Activated T-helper 1 cell treated with anti-CD3 and anti-CD28 coated beads, Interleukin-12 subunit alpha, Interleukin-12 subunit beta, Interleukin-2, Interleukin-4 antibody, amounts not matched to agents 30 ng/mL and 10 ng/mL and 1 ng/mL, durations not matched to agents 14 hours and 24 hours and 36 hours (primary cell): ENCODE data around the gene PELO. TPM values are rescaled to one million over a fixed set of nuclear protein-coding genes. Genes with fewer than 3 reads are reported as not detected.

Experiments used
- DNase-seq: peaks from one replicate; pipeline ENCODE4 v3.0.0; 2021; ENCODE audit warnings: low spot score
- H3K27ac Mint-ChIP-seq: one replicate; pipeline ENCODE4 v1.8.0; 2021; ENCODE audit warnings: mild to moderate bottlenecking, mixed read lengths
- H3K27me3 Mint-ChIP-seq: one replicate; pipeline ENCODE4 v1.8.0; 2022; ENCODE audit warnings: mild to moderate bottlenecking, moderate library complexity, mixed read lengths; ENCODE audit not compliant: insufficient read depth
- H3K36me3 Mint-ChIP-seq: one replicate; pipeline ENCODE4 v1.8.0; 2021; ENCODE audit warnings: low read depth, mixed read lengths
- H3K4me1 Mint-ChIP-seq: one replicate; pipeline ENCODE4 v1.8.0; 2021; ENCODE audit warnings: low read depth, mixed read lengths
- H3K4me3 Mint-ChIP-seq: one replicate; pipeline ENCODE4 v1.8.0; 2021; ENCODE audit warnings: mild to moderate bottlenecking, moderate library complexity, mixed read lengths
- H3K9me3 Mint-ChIP-seq: one replicate; pipeline ENCODE4 v1.8.0; 2021; ENCODE audit warnings: mixed read lengths
- intact Hi-C: fragments of 100-400 bp; cut with micrococcal nuclease; formaldehyde crosslinking; loops from one replicate; pipeline ENCODE4 v1.15.1; 2024
- total RNA-seq: library from RNA; stranded (reverse); gene quantifications from 2 replicates; pipeline ENCODE4 v1.2.3, GENCODE V29; 2022

Gene PELO
- total RNA-seq, 1 donor from 2014 or later: 20.0 TPM

DNA sequence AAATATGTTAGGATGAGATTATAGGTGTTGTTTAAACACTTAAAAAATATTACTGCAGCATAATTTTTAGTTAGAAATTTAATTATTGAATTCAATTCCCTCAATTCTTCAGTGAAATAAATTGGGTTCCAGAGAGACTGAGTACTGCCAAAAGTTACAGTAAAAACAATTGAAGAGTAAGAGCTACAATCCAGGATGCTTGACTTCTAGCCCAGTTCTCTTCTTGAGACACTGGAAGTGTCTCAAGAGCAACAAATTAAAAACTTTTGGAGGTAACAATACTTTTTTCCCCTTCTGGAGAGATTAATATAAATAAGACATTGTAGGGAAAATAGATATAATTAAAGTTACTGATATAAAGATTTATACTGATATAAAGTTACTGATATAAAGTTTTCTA lies 8.3 kb downstream of the PELO start:
- H3K36me3 Mint-ChIP-seq: peaks cover 17% of the 10 kb centered on the region
- H3K9me3 Mint-ChIP-seq: no peaks in the 10 kb centered on the region
- peaks cover 34% of the 10 kb centered on the region for H3K4me1 Mint-ChIP-seq
- H3K4me3 Mint-ChIP-seq: no peak overlapping the region
- no peak overlapping the region for H3K27ac Mint-ChIP-seq
- no peak for DNase-seq
- peaks cover 9% of the 10 kb centered on the region for H3K27me3 Mint-ChIP-seq
- intact Hi-C loops: loop anchor here (10.0 kb wide), 1 partner anchor 1519 kb away; the partner anchor contains the start of gene ARL15

DNA sequence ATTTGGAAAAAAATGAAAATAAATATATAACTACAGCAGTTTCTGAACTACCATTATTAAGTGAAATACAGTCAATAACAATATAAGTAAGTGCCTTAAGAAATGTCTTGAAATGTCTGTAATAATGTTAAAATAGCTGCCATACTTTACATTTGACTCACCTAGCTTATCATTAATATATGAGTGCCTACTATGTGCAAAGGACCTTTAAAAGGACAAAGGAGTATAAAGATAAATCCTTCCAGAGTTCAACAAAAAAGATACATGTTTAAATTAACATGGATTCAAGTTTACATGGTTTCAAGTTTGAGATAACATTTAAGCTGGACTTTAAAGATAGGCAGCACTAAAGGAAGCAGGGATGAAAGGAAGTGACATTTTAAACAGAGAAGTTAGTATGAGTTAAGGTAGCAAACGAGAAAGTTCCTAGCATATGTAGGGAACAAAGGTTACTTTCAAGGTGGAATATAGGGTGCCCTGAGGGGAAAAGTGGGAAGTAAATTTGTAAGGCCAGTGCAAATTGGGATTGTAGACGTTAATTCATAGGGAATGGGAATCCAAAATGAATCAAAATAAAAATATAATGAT lies 8.9 kb downstream of the PELO start:
- peaks cover 9% of the 10 kb centered on the region for H3K27me3 Mint-ChIP-seq
- H3K27ac Mint-ChIP-seq: no peak overlapping the region
- intact Hi-C loops: loop anchor here (10.0 kb wide), 1 partner anchor 1518 kb away; the partner anchor contains the start of gene ARL15
- peaks cover 20% of the 10 kb centered on the region for H3K36me3 Mint-ChIP-seq
- peaks cover 38% of the 10 kb centered on the region for H3K4me1 Mint-ChIP-seq
- H3K9me3 Mint-ChIP-seq: no peaks in the 10 kb centered on the region
- DNase-seq: no peak
- no peak overlapping the region for H3K4me3 Mint-ChIP-seq

DNA sequence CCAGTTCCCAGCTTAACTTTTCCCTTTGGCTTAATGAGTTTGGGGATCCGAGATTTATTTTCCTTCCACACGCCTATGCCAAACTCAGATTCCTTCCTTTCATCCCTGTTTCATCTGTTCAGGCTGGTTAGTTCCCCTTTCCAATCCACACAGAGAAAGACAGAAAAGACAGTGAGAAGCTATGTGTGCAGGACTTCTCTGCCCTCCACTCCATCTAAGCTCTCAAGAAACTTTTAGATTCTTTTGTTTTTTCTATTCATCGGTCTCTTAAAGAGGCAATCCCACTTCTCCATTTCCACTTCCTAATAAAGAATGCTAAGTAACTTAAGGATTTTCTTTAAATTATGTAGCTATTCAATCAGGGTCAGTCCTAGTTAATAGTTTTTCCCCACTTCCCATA lies 11.2 kb downstream of the PELO start:
- Mint-ChIP-seq H3K27ac (peak overlapping the region; percentile 88), H3K9me3 (no peaks in the 10 kb centered on the region), H3K4me3 (peak overlapping the region; percentile 90), H3K4me1 (peaks cover 48% of the 10 kb centered on the region), H3K36me3 (peaks cover 28% of the 10 kb centered on the region), H3K27me3 (peaks cover 3% of the 10 kb centered on the region)
- no peak for DNase-seq
- intact Hi-C loops: loop anchor here (1.0 to 10.0 kb wide), 2 partner anchors 270 to 1516 kb away; partner anchors contain the start of gene ARL15

DNA sequence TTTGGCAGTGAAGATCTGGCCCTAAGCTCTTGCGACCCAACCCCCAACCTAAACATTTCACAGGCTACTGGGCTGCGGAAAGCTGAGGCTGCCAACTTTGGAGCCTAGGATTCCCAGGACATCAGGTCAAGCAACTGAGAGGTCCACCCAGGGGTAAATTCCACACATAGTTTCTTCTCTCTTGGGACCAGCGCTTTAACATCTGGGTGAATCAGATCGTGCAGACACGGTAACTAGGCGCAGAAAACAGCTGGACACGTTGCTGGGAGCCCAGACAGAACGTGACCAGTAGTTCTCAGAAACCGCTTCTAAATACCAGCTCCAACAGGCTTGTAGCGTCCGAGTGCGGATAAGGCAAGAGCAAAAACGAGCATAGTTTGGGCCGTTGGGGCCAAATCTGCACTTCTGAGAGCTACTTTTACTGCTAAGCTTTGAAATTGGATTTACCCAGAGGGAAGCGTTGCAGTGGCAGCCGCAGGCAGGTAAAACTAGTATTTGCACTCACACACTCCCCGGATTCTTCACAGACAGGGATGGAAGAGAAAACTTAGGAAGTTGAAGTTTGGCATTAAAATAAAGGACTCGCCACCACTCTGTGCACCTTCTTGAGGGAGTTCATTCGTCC lies 11.8 kb downstream of the PELO start:
- H3K27me3 Mint-ChIP-seq: peaks cover 3% of the 10 kb centered on the region
- intact Hi-C loops: loop anchor here (1.0 to 10.0 kb wide), 2 partner anchors 270 to 1515 kb away; partner anchors contain the start of gene ARL15
- H3K27ac Mint-ChIP-seq: peak overlapping the region; percentile 88
- no peaks in the 10 kb centered on the region for H3K9me3 Mint-ChIP-seq
- no peak for DNase-seq
- peaks cover 33% of the 10 kb centered on the region for H3K36me3 Mint-ChIP-seq
- peak overlapping the region; percentile 90 for H3K4me3 Mint-ChIP-seq
- H3K4me1 Mint-ChIP-seq: peaks cover 53% of the 10 kb centered on the region

DNA sequence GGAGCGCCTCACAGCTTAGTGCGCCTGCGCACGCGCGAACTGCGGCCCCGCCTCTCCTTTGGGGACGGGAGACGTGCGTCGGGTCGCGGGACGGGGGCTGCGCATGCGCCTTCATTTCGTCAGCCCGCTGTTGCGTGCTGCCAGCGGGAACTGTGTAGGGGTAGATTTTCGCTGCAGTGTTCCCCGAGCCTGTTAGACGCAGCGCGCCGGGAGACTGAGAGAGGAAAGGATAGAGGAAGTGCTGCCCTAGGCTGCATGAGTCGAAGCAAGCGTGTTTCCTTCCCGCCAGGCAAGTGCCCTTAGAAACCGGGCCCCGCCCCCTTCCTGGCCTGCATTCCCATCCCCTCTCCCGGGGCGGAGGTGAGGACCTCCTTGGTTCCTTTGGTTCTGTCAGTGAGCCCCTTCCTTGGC lies 12.3 kb downstream of the PELO start:
- Mint-ChIP-seq H3K27me3 (peaks cover 3% of the 10 kb centered on the region), H3K36me3 (peaks cover 37% of the 10 kb centered on the region)
- peak; percentile 95 for DNase-seq

DNA sequence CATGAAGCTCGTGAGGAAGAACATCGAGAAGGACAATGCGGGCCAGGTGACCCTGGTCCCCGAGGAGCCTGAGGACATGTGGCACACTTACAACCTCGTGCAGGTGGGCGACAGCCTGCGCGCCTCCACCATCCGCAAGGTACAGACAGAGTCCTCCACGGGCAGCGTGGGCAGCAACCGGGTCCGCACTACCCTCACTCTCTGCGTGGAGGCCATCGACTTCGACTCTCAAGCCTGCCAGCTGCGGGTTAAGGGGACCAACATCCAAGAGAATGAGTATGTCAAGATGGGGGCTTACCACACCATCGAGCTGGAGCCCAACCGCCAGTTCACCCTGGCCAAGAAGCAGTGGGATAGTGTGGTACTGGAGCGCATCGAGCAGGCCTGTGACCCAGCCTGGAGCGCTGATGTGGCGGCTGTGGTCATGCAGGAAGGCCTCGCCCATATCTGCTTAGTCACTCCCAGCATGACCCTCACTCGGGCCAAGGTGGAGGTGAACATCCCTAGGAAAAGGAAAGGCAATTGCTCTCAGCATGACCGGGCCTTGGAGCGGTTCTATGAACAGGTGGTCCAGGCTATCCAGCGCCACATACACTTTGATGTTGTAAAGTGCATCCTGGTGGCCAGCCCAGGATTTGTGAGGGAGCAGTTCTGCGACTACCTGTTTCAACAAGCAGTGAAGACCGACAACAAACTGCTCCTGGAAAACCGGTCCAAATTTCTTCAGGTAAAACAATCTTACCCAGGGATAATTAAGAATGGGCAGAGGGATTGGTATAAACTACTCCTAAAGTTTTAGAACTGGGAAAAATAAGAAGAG lies 12.9 kb downstream of the PELO start:
- Mint-ChIP-seq H3K27ac (peak overlapping the region; percentile 88), H3K4me3 (peak overlapping the region; percentile 90), H3K4me1 (peaks cover 64% of the 10 kb centered on the region), H3K36me3 (peaks cover 40% of the 10 kb centered on the region), H3K27me3 (peaks cover 3% of the 10 kb centered on the region), H3K9me3 (no peaks in the 10 kb centered on the region)
- DNase-seq: peak; percentile 56
- intact Hi-C loops: loop anchor here (1.0 to 5.0 kb wide), 9 partner anchors 13 to 309 kb away; partner anchors contain the start of genes ITGA1, ITGA2, MOCS2 and PELO

More for the DNA sequence above, 12.3 kb downstream of the PELO start:
- H3K4me3 Mint-ChIP-seq: peak overlapping the region; percentile 90
- H3K27ac Mint-ChIP-seq: peak overlapping the region; percentile 88
- H3K4me1 Mint-ChIP-seq: peaks cover 58% of the 10 kb centered on the region
- intact Hi-C loops: loop anchor here (1.0 to 10.0 kb wide), 11 partner anchors 13 to 1515 kb away; partner anchors contain the start of genes ARL15, ITGA1, ITGA2 and MOCS2
- no peaks in the 10 kb centered on the region for H3K9me3 Mint-ChIP-seq

DNA sequence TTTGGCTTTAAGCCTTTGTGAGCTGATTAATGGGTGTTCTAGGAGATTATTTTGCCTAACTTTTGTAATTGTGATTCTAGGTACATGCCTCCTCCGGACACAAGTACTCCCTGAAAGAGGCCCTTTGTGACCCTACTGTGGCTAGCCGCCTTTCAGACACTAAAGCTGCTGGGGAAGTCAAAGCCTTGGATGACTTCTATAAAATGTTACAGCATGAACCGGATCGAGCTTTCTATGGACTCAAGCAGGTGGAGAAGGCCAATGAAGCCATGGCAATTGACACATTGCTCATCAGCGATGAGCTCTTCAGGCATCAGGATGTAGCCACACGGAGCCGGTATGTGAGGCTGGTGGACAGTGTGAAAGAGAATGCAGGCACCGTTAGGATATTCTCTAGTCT lies 13.6 kb downstream of the PELO start:
- peak overlapping the region; percentile 88 for H3K27ac Mint-ChIP-seq
- H3K36me3 Mint-ChIP-seq: peaks cover 45% of the 10 kb centered on the region
- peaks cover 70% of the 10 kb centered on the region for H3K4me1 Mint-ChIP-seq
- H3K27me3 Mint-ChIP-seq: peaks cover 3% of the 10 kb centered on the region
- intact Hi-C loops: loop anchor here (5.0 kb wide), 2 partner anchors 116 to 186 kb away; partner anchors contain the start of gene ITGA2
- no peak for DNase-seq
- H3K9me3 Mint-ChIP-seq: no peaks in the 10 kb centered on the region
- H3K4me3 Mint-ChIP-seq: peak overlapping the region; percentile 90

DNA sequence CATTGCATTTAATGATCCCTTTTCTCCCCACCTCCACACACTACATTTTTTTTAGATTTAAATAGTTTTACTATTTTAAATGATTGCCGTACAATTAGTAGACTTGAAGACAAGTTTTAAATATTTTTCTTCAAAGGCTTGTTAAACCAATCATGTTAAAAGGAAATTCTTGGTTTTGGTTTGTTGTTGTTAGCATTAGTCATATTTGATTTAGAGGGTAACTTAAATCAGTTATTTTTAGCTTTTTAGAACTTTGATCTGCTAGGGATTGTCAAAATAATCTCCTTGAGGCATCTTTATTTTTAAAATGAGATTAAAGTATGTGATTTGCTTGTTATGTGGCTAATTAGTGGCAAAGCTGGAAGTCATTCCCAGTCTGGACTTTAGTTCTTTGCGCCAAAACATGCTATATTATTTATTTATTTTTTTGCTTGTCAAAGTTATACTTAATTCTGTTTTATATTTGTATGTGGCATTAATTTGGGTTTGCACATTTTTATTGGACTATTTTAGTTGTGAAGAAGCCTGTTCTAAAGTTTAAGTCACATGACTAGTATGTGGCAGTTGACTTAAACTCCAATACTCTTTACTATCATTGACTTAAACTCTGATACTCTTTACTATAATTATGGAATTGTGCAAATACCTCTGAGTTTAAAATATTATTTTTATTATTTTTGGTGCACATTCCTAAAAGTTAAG lies 14.7 kb downstream of the PELO start:
- DNase-seq: no peak
- intact Hi-C loops: loop anchor here (5.0 kb wide), 2 partner anchors 115 to 185 kb away; partner anchors contain the start of gene ITGA2
- Mint-ChIP-seq H3K9me3 (no peaks in the 10 kb centered on the region), H3K36me3 (peaks cover 42% of the 10 kb centered on the region), H3K4me1 (peaks cover 63% of the 10 kb centered on the region), H3K4me3 (peak overlapping the region; percentile 90), H3K27me3 (no peaks in the 10 kb centered on the region), H3K27ac (no peak overlapping the region)

DNA sequence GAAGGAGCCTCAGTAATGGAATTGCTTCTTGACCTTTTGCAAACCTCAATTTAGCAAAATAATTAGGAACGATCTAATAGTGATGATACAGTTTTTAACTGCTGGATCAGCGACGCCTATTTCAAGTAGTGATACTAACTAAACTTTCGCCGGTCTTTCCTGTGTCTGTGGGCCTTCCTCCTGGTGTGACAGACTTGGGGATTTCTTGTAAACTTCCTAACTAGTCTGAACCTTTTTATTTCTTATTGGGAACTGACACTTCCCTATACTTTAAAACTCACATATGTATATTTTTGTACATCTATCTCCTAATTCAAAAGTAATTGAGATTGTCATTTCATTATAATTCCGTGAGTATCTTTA lies 15.2 kb downstream of the PELO start:
- H3K4me1 Mint-ChIP-seq: peaks cover 57% of the 10 kb centered on the region
- H3K36me3 Mint-ChIP-seq: peaks cover 42% of the 10 kb centered on the region
- no peaks in the 10 kb centered on the region for H3K9me3 Mint-ChIP-seq
- peak overlapping the region; percentile 64 for H3K4me3 Mint-ChIP-seq
- H3K27me3 Mint-ChIP-seq: no peaks in the 10 kb centered on the region
- H3K27ac Mint-ChIP-seq: no peak overlapping the region
- intact Hi-C loops: loop anchor here (5.0 kb wide), 2 partner anchors 114 to 184 kb away; partner anchors contain the start of gene ITGA2
- no peak for DNase-seq

DNA sequence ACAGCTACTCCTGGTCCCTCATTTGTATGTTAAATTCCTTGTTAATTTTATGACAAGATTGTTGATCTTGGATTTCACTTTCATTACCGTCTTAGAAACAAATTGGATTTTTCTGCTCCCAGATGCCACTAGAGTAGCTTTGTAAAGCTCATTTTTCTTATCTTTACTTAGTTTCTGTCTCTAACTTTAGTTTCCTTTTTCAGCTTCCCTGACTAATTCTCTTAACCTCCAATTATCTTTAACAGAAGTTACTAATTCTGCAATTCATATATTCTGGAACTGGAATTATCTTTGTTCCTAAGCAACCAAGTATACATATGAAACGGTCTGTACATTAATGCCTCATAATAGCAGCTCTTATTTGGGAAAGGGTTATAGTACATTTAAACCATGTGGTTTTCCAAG lies 16.7 kb downstream of the PELO start:
- Mint-ChIP-seq H3K27ac (no peak overlapping the region), H3K4me3 (peak overlapping the region; percentile 5), H3K36me3 (peaks cover 41% of the 10 kb centered on the region), H3K27me3 (peaks cover 3% of the 10 kb centered on the region), H3K4me1 (peaks cover 51% of the 10 kb centered on the region), H3K9me3 (no peaks in the 10 kb centered on the region)
- intact Hi-C loops: loop anchor here (5.0 kb wide), 2 partner anchors 113 to 183 kb away; partner anchors contain the start of gene ITGA2
- no peak for DNase-seq

DNA sequence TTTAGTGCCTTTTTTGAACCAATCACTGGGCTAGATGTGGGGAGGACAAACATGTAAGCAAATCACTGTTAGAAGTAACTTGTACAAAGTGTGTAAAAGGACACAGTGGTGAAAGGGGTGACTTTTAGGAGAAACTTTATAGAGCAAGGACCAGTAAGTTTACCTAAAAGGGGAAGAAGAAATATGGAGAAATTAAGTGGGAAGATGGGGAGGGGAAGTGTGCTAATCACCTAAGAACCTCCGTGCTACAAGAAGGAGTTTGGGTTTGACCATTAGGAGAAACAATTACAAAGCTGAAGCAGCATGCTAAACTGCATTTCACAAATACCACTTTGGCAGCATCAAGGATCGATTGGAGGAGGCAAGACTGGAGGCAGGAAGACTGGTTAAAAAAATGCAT lies 17.3 kb downstream of the PELO start:
- Mint-ChIP-seq H3K36me3 (peaks cover 39% of the 10 kb centered on the region), H3K27ac (no peak overlapping the region), H3K4me3 (no peak overlapping the region), H3K27me3 (peaks cover 3% of the 10 kb centered on the region), H3K4me1 (peaks cover 55% of the 10 kb centered on the region), H3K9me3 (no peaks in the 10 kb centered on the region)
- DNase-seq: no peak
- intact Hi-C loops: loop anchor here (5.0 kb wide), 2 partner anchors 112 to 182 kb away; partner anchors contain the start of gene ITGA2

DNA sequence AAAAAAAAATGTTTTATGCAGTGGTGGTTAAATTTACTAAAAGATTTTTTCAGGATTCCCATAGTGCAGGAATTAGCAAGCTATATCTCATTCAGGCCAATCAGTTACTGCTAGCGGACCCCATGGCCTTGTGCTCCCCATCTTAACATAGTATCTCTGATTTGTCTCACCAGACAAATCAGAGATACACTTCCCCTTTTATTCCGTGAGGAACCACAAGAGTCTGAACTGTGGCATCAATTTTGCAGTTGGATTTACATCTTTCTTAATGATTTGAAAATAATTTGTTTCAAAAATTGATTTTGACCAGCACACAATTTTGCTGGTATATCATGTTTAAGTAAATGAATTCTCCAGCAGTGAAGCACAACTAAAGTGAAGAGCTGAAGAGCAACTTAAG lies 17.9 kb downstream of the PELO start:
- Mint-ChIP-seq H3K27me3 (peaks cover 3% of the 10 kb centered on the region), H3K27ac (no peak overlapping the region), H3K36me3 (peaks cover 38% of the 10 kb centered on the region), H3K4me3 (no peak overlapping the region), H3K4me1 (peaks cover 60% of the 10 kb centered on the region), H3K9me3 (no peaks in the 10 kb centered on the region)
- intact Hi-C loops: no loop called here
- DNase-seq: no peak
